ENCODE results near the gene ARHGEF6.

Gene ARHGEF6

DNA sequence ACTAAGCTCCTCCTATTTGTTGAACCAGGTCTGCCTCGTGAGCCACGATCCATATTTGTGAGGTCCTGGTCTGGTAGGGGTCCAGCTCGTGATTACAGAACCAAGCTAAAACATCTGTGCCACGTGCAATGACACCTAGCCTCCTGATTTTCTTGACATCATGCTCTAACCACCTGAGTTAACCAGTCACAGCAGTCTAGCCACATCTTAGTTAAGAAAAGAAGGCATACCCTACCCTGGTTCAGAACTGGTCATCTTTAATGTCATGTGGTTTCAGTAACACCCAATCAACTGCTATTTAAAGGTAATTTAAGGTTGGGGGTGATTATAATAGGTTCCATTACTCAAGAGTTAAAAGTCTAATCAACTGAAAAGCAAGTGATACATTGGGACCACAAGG is 28.4 kb downstream of the ARHGEF6 start:
- no peak overlapping the region for H3K4ac ChIP-seq (ENCODE audit: low read length)
- no peaks in the 10 kb centered on the region for H3K79me1 ChIP-seq (ENCODE audit: low read depth, low read length)
- no CpG with 5 or more reads among the region's 4 CpGs for WGBS, 2 donors (ENCODE audit: extremely low coverage in 2 of 2, insufficient read length in 2 of 2, insufficient replicate concordance in 1 of 2)
- DNase-seq (ENCODE audit: low spot score): no peak
- no peak overlapping the region for H4K91ac ChIP-seq (ENCODE audit: low read depth, low read length, poor library complexity)
- H2BK12ac ChIP-seq (ENCODE audit: low read length): no peak overlapping the region
- H3K14ac ChIP-seq (ENCODE audit: low read length): no peak overlapping the region
- no peak overlapping the region for H3K4me2 ChIP-seq (ENCODE audit: insufficient read depth, low read length, poor library complexity, severe bottlenecking)
- no peak overlapping the region for H2BK15ac ChIP-seq (ENCODE audit: low read length)
- no peak overlapping the region for H3K4me3 ChIP-seq (ENCODE audit: low read length in 2 of 2)
- H2BK120ac ChIP-seq (ENCODE audit: low read depth, low read length): no peak overlapping the region
- H2AK5ac ChIP-seq (ENCODE audit: low read depth, low read length): no peak overlapping the region
- no peak overlapping the region for H3K18ac ChIP-seq (ENCODE audit: low read length)
- no peak overlapping the region for H2AFZ ChIP-seq (ENCODE audit: low read length)
- no peaks in the 10 kb centered on the region for H3K27me3 ChIP-seq (ENCODE audit: control insufficient read depth in 3 of 3, insufficient read depth in 3 of 3, low read depth in 1 of 3, low read length in 3 of 3)
- no peak overlapping the region for H3K27ac ChIP-seq (replicated peaks; ENCODE audit: low read length)
- H3K9me3 ChIP-seq (replicated peaks in 1 of 2; ENCODE audit: control insufficient read depth in 2 of 2, insufficient read depth in 1 of 2, low read depth in 1 of 2, low read length in 2 of 2): no peaks in the 10 kb centered on the region
- H3K23ac ChIP-seq (ENCODE audit: low read depth, low read length, poor library complexity): no peak overlapping the region
- no peak overlapping the region for H2BK5ac ChIP-seq (ENCODE audit: low read length)
- no peaks in the 10 kb centered on the region for H3K36me3 ChIP-seq (replicated peaks in 1 of 2; ENCODE audit: control insufficient read depth in 2 of 2, insufficient read depth in 2 of 2, low read length in 2 of 2)
- H3K9ac ChIP-seq (ENCODE audit: low read depth, low read length, poor library complexity): no peak overlapping the region
- H4K8ac ChIP-seq (ENCODE audit: low read depth, low read length): no peak overlapping the region
- peaks cover 3 to 8% of the 10 kb centered on the region in 2 donors for H3K4me1 ChIP-seq (ENCODE audit: control insufficient read depth in 2 of 2, insufficient read depth in 1 of 2, low read depth in 1 of 2, low read length in 2 of 2)

- no peaks in the 10 kb centered on the region for H3K36me3 ChIP-seq (replicated peaks in 1 of 2; ENCODE audit: control insufficient read depth in 2 of 2, insufficient read depth in 2 of 2, low read length in 2 of 2)
- H3K79me1 ChIP-seq (ENCODE audit: low read depth, low read length): no peaks in the 10 kb centered on the region
- no peak overlapping the region for H3K18ac ChIP-seq (ENCODE audit: low read length)
- no peak overlapping the region for H2BK15ac ChIP-seq (ENCODE audit: low read length)
- no peak overlapping the region for H2AFZ ChIP-seq (ENCODE audit: low read length)
- H2BK12ac ChIP-seq (ENCODE audit: low read length): no peak overlapping the region
- no peak overlapping the region for H3K4me2 ChIP-seq (ENCODE audit: insufficient read depth, low read length, poor library complexity, severe bottlenecking)
- no peak overlapping the region for H3K14ac ChIP-seq (ENCODE audit: low read length)
- no peaks in the 10 kb centered on the region for H3K9me3 ChIP-seq (replicated peaks in 1 of 2; ENCODE audit: control insufficient read depth in 2 of 2, insufficient read depth in 1 of 2, low read depth in 1 of 2, low read length in 2 of 2)
- no peak overlapping the region for H2BK5ac ChIP-seq (ENCODE audit: low read length)
- H3K4me1 ChIP-seq (ENCODE audit: control insufficient read depth in 2 of 2, insufficient read depth in 1 of 2, low read depth in 1 of 2, low read length in 2 of 2): peaks cover 3 to 8% of the 10 kb centered on the region in 2 donors
- H3K9ac ChIP-seq (ENCODE audit: low read depth, low read length, poor library complexity): no peak overlapping the region
- no peak overlapping the region for H3K4me3 ChIP-seq (ENCODE audit: low read length in 2 of 2)
- H2AK5ac ChIP-seq (ENCODE audit: low read depth, low read length): no peak overlapping the region
- no CpG with 5 or more reads among the region's 2 CpGs for WGBS, 2 donors (ENCODE audit: extremely low coverage in 2 of 2, insufficient read length in 2 of 2, insufficient replicate concordance in 1 of 2)
- H3K23ac ChIP-seq (ENCODE audit: low read depth, low read length, poor library complexity): no peak overlapping the region
- H3K27ac ChIP-seq (replicated peaks; ENCODE audit: low read length): no peak overlapping the region
- DNase-seq (ENCODE audit: low spot score): no peak
- no peaks in the 10 kb centered on the region for H3K27me3 ChIP-seq (ENCODE audit: control insufficient read depth in 3 of 3, insufficient read depth in 3 of 3, low read depth in 1 of 3, low read length in 3 of 3)
- no peak overlapping the region for H2BK120ac ChIP-seq (ENCODE audit: low read depth, low read length)
- no peak overlapping the region for H4K91ac ChIP-seq (ENCODE audit: low read depth, low read length, poor library complexity)
- H4K8ac ChIP-seq (ENCODE audit: low read depth, low read length): no peak overlapping the region
- H3K4ac ChIP-seq (ENCODE audit: low read length): no peak overlapping the region
These were observed 30.4 kb downstream of the ARHGEF6 start for GRCh38 chrX:136750364-136750763.

GRCh38 chrX:136747003-136747986 is 33.4 kb downstream of the ARHGEF6 start:
- Histone ChIP-seq H2BK120ac (ENCODE audit: low read depth, low read length) (no peak overlapping the region), H3K18ac (ENCODE audit: low read length) (no peak overlapping the region), H3K36me3 (replicated peaks in 1 of 2; ENCODE audit: control insufficient read depth in 2 of 2, insufficient read depth in 2 of 2, low read length in 2 of 2) (no peaks in the 10 kb centered on the region), H3K4me3 (ENCODE audit: low read length in 2 of 2) (no peak overlapping the region), H3K79me1 (ENCODE audit: low read depth, low read length) (no peaks in the 10 kb centered on the region), H3K23ac (ENCODE audit: low read depth, low read length, poor library complexity) (no peak overlapping the region), H2BK15ac (ENCODE audit: low read length) (no peak overlapping the region), H2AK5ac (ENCODE audit: low read depth, low read length) (no peak overlapping the region), H4K91ac (ENCODE audit: low read depth, low read length, poor library complexity) (no peak overlapping the region), H3K9ac (ENCODE audit: low read depth, low read length, poor library complexity) (no peak overlapping the region), H2BK12ac (ENCODE audit: low read length) (no peak overlapping the region), H2BK5ac (ENCODE audit: low read length) (no peak overlapping the region), H4K8ac (ENCODE audit: low read depth, low read length) (no peak overlapping the region), H3K14ac (ENCODE audit: low read length) (no peak overlapping the region), H3K27me3 (ENCODE audit: control insufficient read depth in 3 of 3, insufficient read depth in 3 of 3, low read depth in 1 of 3, low read length in 3 of 3) (no peaks in the 10 kb centered on the region), H3K4me2 (ENCODE audit: insufficient read depth, low read length, poor library complexity, severe bottlenecking) (no peak overlapping the region), H3K9me3 (replicated peaks in 1 of 2; ENCODE audit: control insufficient read depth in 2 of 2, insufficient read depth in 1 of 2, low read depth in 1 of 2, low read length in 2 of 2) (no peaks in the 10 kb centered on the region), H2AFZ (ENCODE audit: low read length) (no peak overlapping the region), H3K4ac (ENCODE audit: low read length) (no peak overlapping the region), H3K27ac (replicated peaks; ENCODE audit: low read length) (no peak overlapping the region), H3K4me1 (ENCODE audit: control insufficient read depth in 2 of 2, insufficient read depth in 1 of 2, low read depth in 1 of 2, low read length in 2 of 2) (peaks cover 0 to 8% of the 10 kb centered on the region in 2 donors)
- no peak for DNase-seq (ENCODE audit: low spot score)
- WGBS, 2 donors (ENCODE audit: extremely low coverage in 2 of 2, insufficient read length in 2 of 2, insufficient replicate concordance in 1 of 2): no CpG with 5 or more reads among the region's 8 CpGs

Data from neuronal stem cell (in vitro differentiated cells).